Heart left ventricle (tissue), 16 donors: ENCODE data around the gene ATL1. TPM values are rescaled to one million over a fixed set of nuclear protein-coding genes. Genes with fewer than 3 reads are reported as not detected.

Source experiments
- ATAC-seq, 4 donors: fragments of 200-7000 bp; cut with Tn5 transposase; one replicate each; pipeline ENCODE4 v1.9.1; 2020 to 2022; ENCODE audit warnings: moderate library complexity in 4 of 4, mild to moderate bottlenecking in 3 of 4, moderate number of reproducible peaks in 1 of 4
- DNase-seq, 5 donors: peaks; one replicate each; pipeline ENCODE4 v3.0.0-alpha.2; 2020
- H3K27ac ChIP-seq, 12 donors: fragments of 200-600 bp; sonication (generic) in 4 of 12; one replicate each; pipeline versions ENCODE4 v1.5.0 to v1.8.0; 2016 to 2022; ENCODE audit warnings: mild to moderate bottlenecking in 2 of 12
- H3K27me3 ChIP-seq, 9 donors: fragments of 200-600 bp; sonication (generic) in 2 of 9; one replicate each; pipeline versions ENCODE4 v1.5.1 to v1.8.0; 2016 to 2022; ENCODE audit warnings: mild to moderate bottlenecking in 3 of 9
- H3K36me3 ChIP-seq, 9 donors: fragments of 200-600 bp; sonication (generic) in 2 of 9; one replicate each; pipeline versions ENCODE4 v1.5.0 to v1.8.0; 2018 to 2022; ENCODE audit warnings: mild to moderate bottlenecking in 2 of 9
- H3K4me1 ChIP-seq, 12 donors: fragments of 200-600 bp; sonication (generic) in 4 of 12; one replicate each; pipeline versions ENCODE4 v1.5.0 to v1.8.0; 2016 to 2022; ENCODE audit warnings: mild to moderate bottlenecking in 3 of 12
- H3K4me3 ChIP-seq, 12 donors: fragments of 200-600 bp; sonication (generic) in 4 of 12; one replicate each; pipeline versions ENCODE4 v1.5.0 to v1.8.0; 2017 to 2022; ENCODE audit warnings: mild to moderate bottlenecking in 9 of 12, moderate library complexity in 4 of 12
- H3K9me3 ChIP-seq, 12 donors: fragments of 200-600 bp; sonication (generic) in 4 of 12; one replicate each; pipeline versions ENCODE4 v1.5.0 to v1.8.0; 2016 to 2022; ENCODE audit warnings: mild to moderate bottlenecking in 1 of 12
- CTCF ChIP-seq, 12 donors: fragments of 200-600 bp; sonication (generic) in 4 of 12; IDR thresholded peaks; one replicate each; pipeline versions ENCODE4 v1.5.0 to v1.8.0; 2018 to 2022; ENCODE audit warnings: antibody characterized with exemption in 12 of 12, mild to moderate bottlenecking in 5 of 12
- POLR2A ChIP-seq, 2 donors: fragments of 450-650 bp; IDR thresholded peaks; one replicate each; pipeline ENCODE4 v1.6.1; 2017; ENCODE audit warnings: antibody characterized with exemption in 2 of 2, mild to moderate bottlenecking in 2 of 2, moderate library complexity in 2 of 2
- WGBS, 4 donors: extraction: QIAGEN DNeasy Blood & Tissue Kit in 2 of 4; methylation state at CpG; one replicate each; pipeline versions ENCODE4 v1.1.5 to v1.1.7; 2013 to 2018; 5-methylcytosine and 5-hydroxymethylcytosine counted together
- intact Hi-C, 10 donors: fragments of 100-400 bp; cut with DNase I; formaldehyde crosslinking; loops; one replicate each; pipeline versions ENCODE4 v1.11.1 to v1.14.2; 2022
- polyA plus RNA-seq, 2 donors: library from polyadenylated mRNA; stranded (reverse); fragments of 200-250 nt; gene quantifications; one replicate each; pipeline ENCODE4 v1.2.3, GENCODE V29; 2013
- total RNA-seq, 9 donors: library from RNA; depleted of rRNA in 2 of 9; stranded (reverse); fragments of >200 nt in 2 of 9; fragmentation: NEBNext Ultra II Directional in 3 of 9; extraction: Animal tissue kit (Norgen Biotek cat#: 25700) in 3 of 9; gene quantifications; one replicate each; pipeline versions ENCODE4 v1.1.0 to v1.2.4, GENCODE V29; 2016 to 2023
- donor health status: ischemic (EF 13 %, LVEDD 7.1; RV severe dilation, severe dysfunction).
- donor health status: healthy with polysubstance abuse.
- donor health status: DM: no; HTN: yes; CAD: no.
- donor health status: DM: no; HTN: no; CAD: no.
- donor health status: ischemic (EF 25% LVEDD 6.9; RV normal size, moderate dysfunction).
- donor health status: ischemic (EF 25% LVEDD 5.7; RV mildly dilated, moderate dysfunction).
- donor health status: healthy.
- donor health status: DM: yes; HTN: yes; CAD: no.
- donor health status: ischemic (EF 35%, LVEDD 5.7; RV mildly dilated, moderate dysfunction).
- donor health status: nonischemic (EF 11% LVEDD 7.7; RV severe dilation, severe dysfunction).
- donor health status: DM: yes; HTN: yes; CAD: no.
- donor health status: PGD.
- donor health status: ischemic (EF 29% LVEDD 5.4; RV normal size, mild dysfunction).
- donor health status: nonischemic (EF 23%, LVEDD 6.1; RV moderate dilation, normal function).

The ATL1 gene
- total and polyA plus RNA-seq, 11 donors, result 0.28 to 3.1 (median 0.94) TPM

DNA sequence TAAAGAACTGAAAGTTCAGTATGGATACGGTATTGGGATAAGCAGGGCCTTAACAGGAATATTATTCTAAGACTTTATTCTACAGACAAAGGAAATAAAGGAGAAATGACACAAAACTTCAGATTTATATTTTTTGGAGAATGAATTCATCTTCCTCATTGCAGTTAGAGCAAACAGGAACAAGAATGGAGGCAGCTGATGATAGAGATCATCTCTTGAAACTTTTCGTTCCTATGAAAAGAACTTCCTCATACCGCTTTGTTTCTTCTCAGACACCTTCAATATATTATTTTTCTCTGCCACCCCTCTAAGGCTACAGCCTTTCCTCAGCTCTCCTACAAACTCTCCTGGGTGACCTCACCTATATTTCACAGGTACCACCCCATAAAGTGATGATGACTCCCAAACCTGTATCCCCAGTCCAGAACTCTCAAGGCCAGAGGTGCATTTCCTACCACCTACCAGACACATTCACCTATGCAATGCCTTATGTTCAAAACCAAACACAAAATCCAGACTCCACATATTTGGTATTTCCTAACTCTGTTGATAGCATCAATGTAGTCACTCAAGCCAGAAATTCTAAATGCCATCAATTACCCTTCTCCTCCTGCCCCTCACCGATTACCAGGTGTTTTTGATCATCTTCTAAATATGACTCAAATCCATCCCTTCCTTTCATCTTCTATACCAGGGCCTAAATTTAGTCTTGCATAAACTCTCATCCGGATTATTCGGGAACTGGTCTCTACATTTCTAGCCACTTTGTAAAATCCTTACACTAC lies 35.0 kb upstream of the ATL1 start:
- TF ChIP-seq CTCF (IDR thresholded peaks at IDR 0.05) (no peak), POLR2A (IDR thresholded peaks at IDR 0.05) (no peak)
- Histone ChIP-seq H3K27ac (peak overlapping the region in 1 of 12 donors; percentile 32), H3K36me3 (peaks cover 0 to 3% (median 0%) of the 10 kb centered on the region in 9 donors), H3K4me1 (peaks cover 0 to 71% (median 11%) of the 10 kb centered on the region in 12 donors), H3K9me3 (no peaks in the 10 kb centered on the region), H3K27me3 (no peaks in the 10 kb centered on the region), H3K4me3 (no peak overlapping the region)
- 85 to 89% (median 88%) methylated on average over 6 of the region's 6 CpGs for WGBS, 4 donors
- DNase-seq (no peak), ATAC-seq (no peak)
- intact Hi-C loops, result no loop called here

DNA sequence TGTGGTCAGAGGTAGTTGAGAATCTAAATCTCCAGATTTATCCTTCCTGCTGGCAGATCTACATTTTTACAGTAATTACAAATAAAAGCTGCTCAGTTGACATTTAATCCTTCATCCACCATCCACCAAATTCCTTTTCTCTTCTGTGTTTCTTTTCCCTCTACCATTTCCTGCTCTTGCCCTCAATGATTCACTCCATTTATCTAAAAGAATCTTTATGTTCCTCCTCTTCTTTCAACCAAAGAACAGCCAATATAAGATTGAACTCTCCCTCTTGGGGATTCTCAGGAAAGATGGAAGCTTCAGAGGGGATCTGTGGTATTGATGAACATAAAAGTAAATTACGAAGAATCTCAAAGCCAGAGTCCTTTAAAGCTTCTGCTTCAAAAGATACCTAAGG lies 31.9 kb upstream of the ATL1 start:
- DNase-seq, result no peak
- intact Hi-C loops, result no loop called here
- Histone ChIP-seq H3K27me3 (no peaks in the 10 kb centered on the region), H3K4me3 (no peak overlapping the region), H3K36me3 (peaks cover 0 to 3% (median 0%) of the 10 kb centered on the region in 9 donors), H3K4me1 (peaks cover 4 to 72% (median 25%) of the 10 kb centered on the region in 12 donors), H3K9me3 (no peaks in the 10 kb centered on the region), H3K27ac (no peak overlapping the region)
- no peak for TF ChIP-seq CTCF (IDR thresholded peaks at IDR 0.05)
- no peak for TF ChIP-seq POLR2A (IDR thresholded peaks at IDR 0.05)
- WGBS, 4 donors, result 82 to 100% (median 92%) methylated on average over 1 of the region's 1 CpG
- no peak for ATAC-seq

- H3K27me3 ChIP-seq, result no peaks in the 10 kb centered on the region
- WGBS, 4 donors, result 67 to 72% (median 70%) methylated on average over 6 of the region's 6 CpGs
- H3K9me3 ChIP-seq, result no peaks in the 10 kb centered on the region
- peaks cover 5 to 60% (median 27%) of the 10 kb centered on the region in 12 donors for H3K4me1 ChIP-seq
- H3K4me3 ChIP-seq, result peak overlapping the region in 2 of 12 donors; percentile 87 to 92
- intact Hi-C loops, result loop anchor here in 7 of 10 donors (2.0 to 10.0 kb wide), 7 partner anchors 132 to 662 kb away; partner anchors contain the start of genes ARF6 (in 1 of the 7), CDKL1 (in 1 of the 7) and VCPKMT (in 1 of the 7)
- ATAC-seq (no peak), DNase-seq (no peak)
- H3K27ac ChIP-seq, result no peak overlapping the region
- H3K36me3 ChIP-seq, result peaks cover 0 to 3% (median 0%) of the 10 kb centered on the region in 9 donors
- no peak for TF ChIP-seq POLR2A (IDR thresholded peaks at IDR 0.05)
- no peak for TF ChIP-seq CTCF (IDR thresholded peaks at IDR 0.05)
Observed at GRCh38 chr14:50529288-50530179, 30.4 kb upstream of the ATL1 start.
